NCI-H82 treated with DMSO at 0.1 percent for 48 hours (cell line): Measurements from ENCODE around the gene LGI4.

Experiments used
- DNase-seq: peaks from one replicate; lab custom pipeline; 2025; ENCODE audit not compliant: unreplicated experiment; lab: John Stamatoyannopoulos, UW

The LGI4 gene

GRCh38 chr19:35124098-35125060 lies 10.5 kb downstream of the LGI4 start:
- DNase-seq = no peak

DNA sequence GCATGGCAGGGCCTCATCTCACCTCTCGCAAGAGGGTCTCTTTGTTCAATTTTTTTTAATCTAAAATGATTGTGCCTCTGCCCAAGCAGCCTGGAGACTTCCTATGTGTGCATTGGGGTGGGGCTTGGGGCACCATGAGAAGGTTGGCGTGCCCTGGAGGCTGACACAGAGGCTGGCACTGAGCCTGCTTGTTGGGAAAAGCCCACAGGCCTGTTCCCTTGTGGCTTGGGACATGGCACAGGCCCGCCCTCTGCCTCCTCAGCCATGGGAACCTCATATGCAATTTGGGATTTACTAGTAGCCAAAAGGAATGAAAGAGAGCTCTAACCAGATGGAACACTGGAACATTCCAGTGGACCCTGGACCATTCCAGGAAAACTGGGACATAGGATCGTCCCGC lies 11.3 kb downstream of the LGI4 start:
- DNase-seq = no peak

- no peak for DNase-seq
Measured at GRCh38 chr19:35122687-35123551, 11.9 kb downstream of the LGI4 start.

DNA sequence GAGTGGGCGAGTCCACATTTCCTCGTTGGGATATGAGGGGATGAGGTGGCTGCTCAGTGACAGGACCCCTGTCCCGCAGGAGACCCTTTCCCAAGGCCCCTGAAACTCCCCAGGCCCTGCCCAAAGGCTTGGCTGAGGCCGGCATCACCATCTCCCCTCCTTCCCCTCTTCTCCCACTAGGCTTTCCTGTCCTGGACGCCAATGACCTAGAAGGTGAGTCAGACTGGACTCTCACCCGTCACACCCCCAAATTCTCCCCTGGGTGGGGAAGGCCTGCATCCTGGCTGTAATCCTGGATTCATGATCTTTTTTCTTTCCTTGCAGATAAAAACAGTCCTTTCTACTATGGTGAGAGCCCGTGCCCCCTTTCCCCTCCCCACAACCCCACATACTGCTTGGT lies 14.0 kb downstream of the LGI4 start:
- DNase-seq = no peak

DNA sequence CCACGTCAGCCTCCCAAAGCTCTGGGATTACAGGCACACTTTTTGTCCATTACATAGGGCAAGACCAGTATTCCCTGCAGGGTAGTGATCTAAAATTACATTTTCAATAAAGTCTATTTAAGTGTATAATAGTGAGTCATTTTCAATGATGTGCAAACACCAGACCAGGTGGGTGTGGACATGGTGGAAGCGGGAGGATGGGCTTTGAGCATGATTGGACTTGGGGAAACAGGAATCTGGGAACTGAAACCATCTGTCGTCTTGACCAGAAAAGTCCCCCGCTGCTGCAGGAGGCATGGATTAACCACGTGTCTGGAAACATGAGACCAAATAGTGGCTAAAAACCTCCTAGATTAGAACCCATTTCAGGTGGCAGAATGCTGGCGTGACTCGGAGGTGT lies 14.4 kb downstream of the LGI4 start:
- peak; percentile 87 for DNase-seq

GRCh38 chr19:35119578-35120155 lies 15.2 kb downstream of the LGI4 start:
- DNase-seq = no peak

DNA sequence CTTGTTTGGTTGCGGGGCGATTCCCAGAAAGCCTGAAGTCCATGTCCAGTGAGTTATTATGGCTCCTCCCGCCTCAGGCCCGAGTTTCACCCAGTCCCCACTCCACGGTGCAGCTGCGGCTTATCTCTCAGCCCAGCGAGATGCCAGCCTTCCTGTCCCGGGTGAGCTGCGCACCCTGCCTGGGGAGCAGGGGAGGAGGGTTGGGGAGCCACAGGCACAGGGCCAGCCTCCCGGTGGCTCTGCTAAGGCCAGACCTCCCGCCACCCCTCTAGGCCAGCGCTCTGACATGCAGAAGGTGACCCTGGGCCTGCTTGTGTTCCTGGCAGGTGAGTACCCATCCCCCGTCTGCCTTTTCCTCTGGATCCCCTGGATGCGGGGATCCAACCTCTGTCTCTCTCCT lies 15.8 kb downstream of the LGI4 start:
- DNase-seq = no peak

DNA sequence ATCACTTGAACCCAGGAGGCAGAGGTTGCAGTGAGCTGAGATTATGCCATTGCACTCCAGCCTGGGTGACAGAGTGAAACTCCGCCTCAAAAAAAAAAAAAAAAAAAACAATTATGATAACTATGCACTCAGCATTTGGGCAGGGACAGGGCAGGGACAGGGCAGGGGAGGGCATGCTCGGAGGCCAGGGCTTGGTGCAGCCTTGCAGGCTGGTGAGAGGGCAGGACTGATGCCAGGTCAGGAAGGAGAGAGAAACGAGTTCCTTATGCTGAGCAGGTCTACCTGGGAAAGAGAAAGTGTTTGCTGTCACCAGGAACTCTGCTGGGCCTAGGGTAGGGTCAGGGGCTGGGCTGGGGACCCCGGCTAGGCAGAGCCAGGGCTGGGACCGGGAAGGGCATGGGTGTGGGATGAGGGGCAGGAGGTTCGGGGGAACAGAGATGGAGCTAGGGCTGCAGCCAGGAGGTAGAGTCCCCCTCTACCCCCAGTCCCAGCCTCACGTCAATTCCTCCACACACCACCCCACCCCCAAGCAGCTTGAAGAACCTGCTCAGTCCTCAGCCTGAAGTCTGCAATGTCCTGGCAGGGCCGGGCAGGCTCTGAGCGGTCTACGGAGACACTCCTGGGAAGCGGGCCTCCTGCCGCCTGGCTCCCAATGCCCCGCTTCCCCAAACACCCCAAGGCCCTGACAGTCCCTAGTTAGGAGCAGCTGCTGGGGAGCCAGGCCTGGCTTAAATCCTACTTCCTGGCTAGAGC lies 16.4 kb downstream of the LGI4 start:
- no peak for DNase-seq

DNA sequence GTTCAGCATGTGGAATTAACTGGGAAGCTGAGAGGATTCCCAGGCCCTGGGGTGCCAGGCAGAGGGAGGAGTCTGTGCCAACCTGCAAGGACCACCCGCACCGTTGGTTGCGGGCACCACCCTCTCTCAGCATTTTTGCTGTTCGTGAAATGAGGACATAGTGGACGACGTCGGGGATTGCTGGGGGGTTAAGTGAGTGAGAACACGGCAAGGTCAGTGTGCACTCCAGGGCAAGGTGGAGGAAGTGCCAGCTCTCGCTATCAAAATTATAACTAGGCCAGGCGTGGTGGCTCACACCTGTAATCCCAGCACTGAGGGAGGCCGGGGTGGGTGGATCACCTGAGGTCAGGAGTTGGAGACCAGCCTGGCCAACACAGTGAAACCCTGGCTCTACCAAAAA lies 17.1 kb downstream of the LGI4 start:
- no peak for DNase-seq

DNA sequence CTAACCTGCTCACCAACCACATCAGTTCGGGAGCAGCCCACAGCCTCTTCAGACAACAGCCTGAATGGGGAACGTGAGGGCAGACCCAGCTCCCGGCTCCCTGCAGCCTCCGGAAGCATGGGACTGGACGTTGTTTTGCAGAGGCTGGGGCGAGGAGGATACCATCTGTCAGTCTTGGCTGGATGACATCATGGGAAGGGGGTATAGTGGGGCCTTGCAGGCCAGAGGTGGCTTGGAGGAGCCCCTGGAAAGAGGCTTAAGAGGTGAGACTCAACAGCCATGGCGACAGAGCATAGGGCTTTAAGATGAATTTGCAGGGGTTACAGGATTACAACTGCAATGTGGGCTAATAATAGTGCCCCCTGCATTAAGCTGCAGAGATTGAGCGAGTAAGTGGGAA lies 17.7 kb downstream of the LGI4 start:
- peak; percentile 87 for DNase-seq

DNA sequence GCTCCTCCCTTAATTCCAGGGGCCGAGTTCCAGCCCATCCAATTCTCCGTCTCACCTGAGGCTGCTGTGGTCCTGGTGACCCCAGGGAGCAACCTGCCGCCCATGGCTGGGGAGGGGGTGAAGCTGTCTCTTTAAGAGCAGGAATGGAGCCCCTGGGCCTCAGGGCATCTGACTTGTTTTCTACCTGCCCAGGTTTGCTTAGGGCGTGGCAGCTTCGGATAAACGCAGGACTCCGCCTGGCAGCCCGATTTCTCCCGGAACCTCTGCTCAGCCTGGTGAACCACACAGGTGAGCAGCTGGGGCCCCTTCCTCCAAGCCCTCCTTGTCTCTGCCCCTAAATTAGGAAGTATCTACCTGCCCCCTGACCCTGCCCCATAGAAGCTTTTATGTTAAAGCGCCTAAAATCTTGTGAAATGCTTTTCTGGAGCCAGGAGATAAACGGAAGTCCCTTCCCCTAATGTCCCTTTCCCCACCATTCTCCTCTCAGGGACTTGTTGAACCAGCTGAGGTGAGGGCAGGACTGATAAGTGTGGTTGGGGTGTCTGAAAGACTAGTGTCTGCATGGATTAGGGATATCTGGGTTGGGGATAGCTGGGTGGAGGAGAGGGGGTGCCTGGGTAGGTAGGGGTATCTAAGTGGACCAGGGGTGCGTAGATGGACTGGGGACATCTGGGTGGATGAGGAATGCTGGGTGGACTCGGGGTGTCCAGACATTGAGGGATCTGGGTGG lies 18.6 kb downstream of the LGI4 start:
- DNase-seq = no peak

DNA sequence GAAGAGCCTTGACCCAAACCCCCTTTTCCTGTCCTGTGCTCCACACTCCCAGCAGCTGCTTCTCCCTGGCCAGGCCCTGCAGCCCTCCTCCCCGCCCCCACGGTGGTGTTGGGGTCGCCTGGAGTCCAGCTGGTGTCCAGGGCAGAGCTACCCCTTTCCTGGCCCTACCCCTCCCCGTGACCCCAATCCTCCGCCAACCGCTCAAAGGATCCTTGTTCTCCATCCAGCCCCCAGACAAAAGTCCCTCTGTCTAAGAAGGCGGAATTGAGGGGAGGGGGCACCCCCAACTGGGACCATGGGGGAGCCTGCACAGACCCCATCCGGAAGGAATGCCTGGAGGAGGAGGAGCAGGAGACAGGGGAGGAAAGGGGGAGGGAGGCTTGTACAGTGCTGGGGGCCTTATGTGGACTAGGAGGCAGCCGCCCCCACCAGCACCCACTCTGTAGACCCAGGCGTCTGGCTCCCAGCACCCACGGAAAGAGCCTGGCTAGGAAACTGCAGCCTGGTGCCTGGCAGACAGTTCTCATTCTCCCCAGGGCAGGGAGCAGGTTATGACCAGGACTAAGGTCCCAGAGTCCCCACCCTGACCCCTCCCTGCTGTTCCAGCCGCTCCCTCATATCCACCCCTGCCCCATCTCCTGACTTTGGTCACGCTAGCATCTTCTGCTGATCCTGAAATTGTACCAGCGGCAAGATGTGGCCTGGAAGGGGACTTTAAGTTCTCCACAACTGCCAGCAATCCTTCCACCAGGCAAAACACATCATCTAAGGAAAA lies 19.5 kb downstream of the LGI4 start, which contains the start of gene FXYD3:
Gene FXYD3 (plus strand): TSS at position 647 of the 775 bp plus-strand sequence. CDS start 3,554 bp downstream, outside the sequence.
- no peak for DNase-seq

DNA sequence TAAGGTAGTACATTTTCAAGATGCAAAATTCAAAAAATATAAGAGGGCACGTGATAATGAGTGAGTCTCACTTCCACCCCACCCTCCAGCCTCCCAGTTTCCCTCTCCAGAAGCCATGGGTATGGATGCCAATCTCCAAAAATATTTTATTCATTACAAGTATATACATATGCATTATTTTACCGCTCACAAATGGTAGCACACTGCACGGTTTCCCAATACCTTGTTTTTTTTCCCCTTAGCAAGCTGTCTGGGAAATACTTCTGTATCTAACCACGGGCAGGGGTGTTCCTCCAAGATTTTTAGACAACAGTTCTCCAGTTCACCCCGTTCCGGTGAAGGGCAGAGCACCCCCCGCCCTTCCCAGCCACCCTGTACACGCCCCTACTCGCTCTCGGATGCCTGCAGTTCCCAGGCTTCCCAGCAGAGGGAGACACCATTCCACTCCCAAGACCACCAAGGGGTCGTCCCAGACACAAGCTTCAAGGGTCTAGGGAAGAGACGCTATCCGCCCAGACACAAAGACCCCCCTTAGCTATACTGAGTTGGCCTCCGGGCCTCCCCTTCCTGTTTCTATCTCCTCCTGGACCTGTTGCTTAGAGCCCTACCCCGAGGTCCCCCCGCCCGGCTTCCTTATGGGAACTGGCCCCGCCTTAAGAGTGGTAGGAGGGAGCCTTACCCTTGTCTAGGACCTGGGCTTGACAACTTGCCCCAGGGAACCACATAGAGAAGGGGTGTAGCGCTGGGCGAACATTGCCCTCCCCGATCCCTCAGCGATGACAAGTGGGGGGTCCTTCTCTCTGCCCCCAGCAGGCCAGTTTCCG lies 20.3 kb downstream of the LGI4 start:
- DNase-seq = peak; percentile 75

DNA sequence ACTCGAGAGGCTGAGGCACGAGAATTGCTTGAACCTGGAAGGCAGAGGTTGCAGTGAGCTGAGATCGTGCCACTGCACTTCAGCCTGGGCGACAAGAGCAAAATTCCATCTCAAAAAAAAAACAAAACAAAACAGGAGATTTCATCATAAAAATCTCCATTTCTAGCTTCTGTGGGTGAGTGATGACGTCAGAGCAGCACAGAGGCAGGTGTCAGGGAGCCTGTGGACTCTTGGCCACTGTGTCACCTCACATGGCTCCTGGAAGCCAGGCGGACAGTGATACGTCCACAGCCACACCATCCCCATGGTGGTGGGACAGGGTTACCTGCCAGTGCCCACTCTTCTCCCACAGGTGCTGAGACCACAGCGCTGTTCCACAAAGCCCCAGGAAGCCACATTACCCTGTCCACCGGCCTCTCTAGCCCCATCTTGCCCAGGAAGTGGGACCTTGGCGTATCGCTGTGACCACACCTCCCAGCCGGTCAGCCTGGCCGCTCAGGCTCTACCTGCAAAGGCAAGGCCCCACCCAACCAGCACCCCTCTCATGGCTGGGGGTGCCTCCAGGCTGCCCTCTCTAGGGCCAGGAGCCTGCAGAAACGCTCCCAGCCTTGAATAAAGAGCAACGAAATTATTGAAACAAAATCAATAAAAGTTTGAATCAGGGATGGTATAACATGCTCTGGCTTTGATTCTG lies 21.7 kb downstream of the LGI4 start:
- no peak for DNase-seq

GRCh38 chr19:35110974-35111373 lies 23.9 kb downstream of the LGI4 start:
- no peak for DNase-seq

GRCh38 chr19:35109395-35110112 lies 25.3 kb downstream of the LGI4 start:
- no peak for DNase-seq

DNA sequence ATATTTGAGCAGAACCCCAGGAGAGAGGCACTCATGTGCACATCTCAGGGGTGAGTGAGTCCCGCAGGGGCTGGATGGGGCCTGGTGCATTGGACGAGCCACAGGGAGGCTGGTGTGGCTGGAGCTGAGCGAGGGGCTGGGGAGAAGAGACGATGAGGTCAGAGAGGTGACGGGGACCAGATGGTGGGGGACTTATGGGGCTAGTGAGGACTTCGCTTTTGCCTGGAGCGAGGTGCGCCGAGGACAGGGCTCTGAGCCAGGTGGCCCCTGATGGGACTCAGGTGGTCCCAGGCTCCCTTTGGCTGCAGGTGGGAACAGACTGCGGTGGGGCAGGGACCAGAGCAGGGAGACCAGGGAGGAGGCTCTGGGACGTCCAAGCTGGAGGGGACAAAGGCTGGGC lies 26.1 kb downstream of the LGI4 start:
- no peak for DNase-seq
